HEK293T (cell line): ENCODE measurements around the gene GJB2.

ENCODE experiments used
- HDGF ChIP-seq: fragments of 450-650 bp; IDR thresholded peaks from 2 replicates; pipeline ENCODE4 v1.6.1; 2017; ENCODE audit warnings: antibody characterized with exemption, borderline replicate concordance
- PKNOX1 ChIP-seq: fragments of 450-650 bp; IDR thresholded peaks from 2 replicates; pipeline ENCODE4 v1.6.1; 2016
- SP1 ChIP-seq: fragments of 450-650 bp; IDR thresholded peaks from 2 replicates; pipeline ENCODE4 v1.6.1; 2017
- TARDBP ChIP-seq: fragments of 450-650 bp; IDR thresholded peaks from 2 replicates; pipeline ENCODE4 v1.6.1; 2016

GRCh38 chr13:20206698-20207235 lies 14.0 kb upstream of the GJB2 start:
- TF ChIP-seq TARDBP (no peak), PKNOX1 (no peak), HDGF (no peak), SP1 (no peak)
